ENCODE data around the gene ANKH. TPM values are rescaled to one million over a fixed set of nuclear protein-coding genes. Genes with fewer than 3 reads are reported as not detected.

ANKH gene
- total and polyA plus RNA-seq, 2 of the 13 experiments (the other 11 are each of a cell fraction or from before 2014, with no cell fraction given): 25.0 to 36.0 TPM

- H3K4me3 ChIP-seq (replicated peaks in 1 of 3; ENCODE audit: insufficient read depth in 1 of 3, low read depth in 2 of 3, low read length in 3 of 3): no peak overlapping the region
- H3K9me3 ChIP-seq (ENCODE audit: low read length): no peaks in the 10 kb centered on the region
- in situ Hi-C loops (cut with HindIII; ENCODE audit: extremely low pct_ligation_motif_present, low pct_unique_long_range_greater_than_20kb) (no loop called here), intact Hi-C loops (cut with micrococcal nuclease; ENCODE audit: unreplicated experiment) (no loop called here)
- peaks cover 0 to 44% of the 10 kb centered on the region in 2 experiments; a peak in 3 of 5 replicates for H3K36me3 ChIP-seq (replicated peaks in 1 of 2; ENCODE audit: control insufficient read depth in 1 of 2, insufficient read depth in 2 of 2, low read length in 2 of 2)
- WGBS (ENCODE audit: low lambda C conversion rate): 99% methylated on average over 9 of the region's 10 CpGs
- no peaks in the 10 kb centered on the region for H3K79me2 ChIP-seq (ENCODE audit: insufficient read depth, low read length)
- POLR2A ChIA-PET: no interaction called here
- H4K20me1 ChIP-seq (ENCODE audit: insufficient read depth, low read length): no peaks in the 10 kb centered on the region
- no peak overlapping the region for H2AFZ ChIP-seq (ENCODE audit: low read length)
- 0 out of 2 replicates have a peak, but pooled peaks cover under 1% of the 10 kb centered on the region for H3K4me1 ChIP-seq (ENCODE audit: insufficient read depth, low read length)
- ATAC-seq (no peak; the same call in 1 of the 3 replicates), DNase-seq (ENCODE audit: low spot score) (no peak), FAIRE-seq (no peak)
- CTCF ChIA-PET (ENCODE audit: low intra/inter-chr PET ratio, low total read pairs): no interaction called here
- H3K9ac ChIP-seq (ENCODE audit: insufficient read depth, low read depth, low read length): no peak overlapping the region
- no peaks in the 10 kb centered on the region for H3K27me3 ChIP-seq (ENCODE audit: control insufficient read depth in 1 of 2, insufficient read depth in 2 of 2, low read length in 2 of 2)
- no TSS peak for BruUV-seq (replicated peaks)
- TF ChIP-seq MYPOP (CRISPR knock-in tag; IDR thresholded peaks at IDR 0.05): no peak
- no peak for TF ChIP-seq TP53 (CRISPR knock-in tag; conservative IDR thresholded peaks at IDR 0.05)
- no peak for TF ChIP-seq ZNF512B (CRISPR knock-in tag; IDR thresholded peaks at IDR 0.05; ENCODE audit: borderline replicate concordance)
- TF ChIP-seq HDAC6 (IDR thresholded peaks at IDR 0.05; ENCODE audit: low read depth, low read length): no peak
- TF ChIP-seq SAFB2 (CRISPR knock-in tag; IDR thresholded peaks at IDR 0.05; ENCODE audit: borderline replicate concordance, low read depth): no peak
- no peak for TF ChIP-seq CENPT (CRISPR knock-in tag; IDR thresholded peaks at IDR 0.05; ENCODE audit: low read depth)
- TF ChIP-seq ZFP36L1 (CRISPR knock-in tag; IDR thresholded peaks at IDR 0.05): no peak
- TF ChIP-seq ZNF12 (CRISPR knock-in tag; IDR thresholded peaks at IDR 0.05): no peak
- TF ChIP-seq SYNCRIP (IDR thresholded peaks at IDR 0.05; ENCODE audit: insufficient read depth, low read depth, low read length): no peak
- TF ChIP-seq PAWR (CRISPR knock-in tag; IDR thresholded peaks at IDR 0.05; ENCODE audit: borderline replicate concordance): no peak
- no peak for TF ChIP-seq YY1 (IDR thresholded peaks at IDR 0.05; ENCODE audit: insufficient read depth, insufficient replicate concordance, low read depth, low read length)
- TF ChIP-seq TCF12 (IDR thresholded peaks at IDR 0.05): no peak
- TF ChIP-seq TCF12 (CRISPR knock-in tag; IDR thresholded peaks at IDR 0.05): no peak
- no peak for TF ChIP-seq ZNF567 (CRISPR knock-in tag; IDR thresholded peaks at IDR 0.05; ENCODE audit: borderline replicate concordance)
- TF ChIP-seq MEF2D (CRISPR knock-in tag; IDR thresholded peaks at IDR 0.05): no peak
- TF ChIP-seq HOXA3 (CRISPR knock-in tag; IDR thresholded peaks at IDR 0.05): no peak
- no peak for TF ChIP-seq THAP8 (CRISPR knock-in tag; IDR thresholded peaks at IDR 0.05; ENCODE audit: borderline replicate concordance)
- TF ChIP-seq GMEB1 (CRISPR knock-in tag; IDR thresholded peaks at IDR 0.05; ENCODE audit: borderline replicate concordance): no peak
- TF ChIP-seq ZNF761 (CRISPR knock-in tag; conservative IDR thresholded peaks at IDR 0.05): no peak
- H3K27ac ChIP-seq (ENCODE audit: extremely low read length, insufficient read depth, low read length): no peak overlapping the region
- no peak overlapping the region for H3K4me2 ChIP-seq (ENCODE audit: low read depth, low read length)
Observed at GRCh38 chr5:14737291-14737690, 134.3 kb downstream of the ANKH start.
